GM12801 (cell line): ENCODE results near the gene ZNF136.

Experiments
- CTCF ChIP-seq: IDR thresholded peaks from one replicate; pipeline ENCODE4 v1.5.1; 2011; ENCODE audit warnings: control low read depth; ENCODE audit not compliant: insufficient read length; ENCODE audit errors: extremely low read depth

ZNF136 gene

GRCh38 chr19:12159773-12160414, 3.0 kb upstream of the ZNF136 start:
- TF ChIP-seq CTCF = no peak

GRCh38 chr19:12162513-12162881, 399 bp upstream of the ZNF136 start:
- no peak for TF ChIP-seq CTCF

GRCh38 chr19:12163826-12164225, 930 bp downstream of the ZNF136 start:
- no peak for TF ChIP-seq CTCF

DNA sequence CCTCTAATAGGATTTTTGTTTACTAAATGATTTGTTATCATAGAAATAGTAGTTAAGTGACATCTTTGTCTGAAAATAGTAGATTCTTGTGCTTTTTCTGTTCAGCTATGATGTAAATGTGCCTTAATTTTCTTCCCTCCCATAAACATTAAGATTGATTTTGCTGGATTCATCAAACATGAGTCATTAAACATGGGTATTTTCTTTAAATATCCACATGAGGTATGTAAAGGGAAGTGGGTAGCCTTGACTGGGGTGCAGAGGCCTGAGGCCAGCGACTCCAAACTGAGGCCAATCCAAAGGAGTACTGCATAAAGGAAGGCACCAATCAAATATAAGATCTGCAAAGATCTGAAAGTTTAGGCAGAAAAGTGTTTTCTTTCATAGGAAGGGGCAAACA, 3.7 kb downstream of the ZNF136 start:
- no peak for TF ChIP-seq CTCF

- TF ChIP-seq CTCF = no peak
These were observed 17.5 kb downstream of the ZNF136 start for GRCh38 chr19:12180377-12180776.

- TF ChIP-seq CTCF = no peak
These were observed 24.7 kb downstream of the ZNF136 start for GRCh38 chr19:12187625-12188024.

DNA sequence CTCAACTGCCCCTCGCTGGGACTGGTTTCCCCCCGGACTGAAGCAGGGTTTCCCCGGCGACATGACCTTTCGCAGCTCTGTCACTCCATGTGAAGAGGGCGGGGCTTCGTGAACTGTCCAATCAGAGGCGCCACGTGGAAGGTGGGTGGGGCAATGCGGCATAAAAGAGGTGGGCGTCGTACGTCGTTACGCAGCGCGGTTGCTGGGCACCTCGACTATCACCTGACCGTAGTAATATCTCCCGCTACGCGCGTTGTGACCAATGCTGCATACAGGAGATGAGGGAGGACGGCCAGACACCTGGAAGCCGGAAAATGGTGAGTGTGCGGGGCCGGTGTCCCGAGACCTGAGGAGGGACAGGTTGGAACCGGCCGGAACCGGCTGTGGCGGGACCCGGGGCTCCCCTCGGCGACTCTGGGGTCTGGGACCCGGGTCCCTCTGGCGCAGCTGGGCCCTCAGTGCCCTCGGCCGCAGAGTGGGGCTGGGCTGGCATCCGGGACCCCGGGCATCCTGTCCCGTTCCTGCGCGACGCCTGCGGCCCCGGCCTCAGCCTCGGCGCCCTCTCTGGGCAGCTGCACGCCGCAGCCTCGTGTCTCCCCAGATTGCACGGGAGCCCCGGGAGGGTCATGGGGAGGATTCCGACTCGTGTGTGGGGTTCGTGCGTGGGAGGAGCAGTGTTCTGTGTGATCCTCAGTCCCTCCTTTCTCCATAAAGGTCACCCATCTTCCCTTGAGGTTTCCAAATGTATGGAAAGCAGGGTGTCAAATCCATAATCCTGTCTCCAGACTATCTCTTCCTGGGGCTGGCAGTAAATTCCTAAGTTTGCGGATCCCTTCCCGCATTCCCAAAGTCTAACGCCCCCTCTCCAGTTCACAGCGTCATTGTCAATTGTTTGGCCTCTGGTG, 32.2 kb downstream of the ZNF136 start:
- no peak for TF ChIP-seq CTCF
